Nephron progenitor cell (in vitro differentiated cells): Measurements from ENCODE around the gene TIMELESS.
A peak's percentile ranks its signal among the peaks of the same experiment; 100 is the strongest.

Experiments used
- DNase-seq: peaks from one replicate; pipeline ENCODE4 v3.0.0; 2021
- H3K27ac Mint-ChIP-seq: 2 replicates; pipeline ENCODE4 v1.8.0; 2021; ENCODE audit warnings: mild to moderate bottlenecking, moderate library complexity, mixed read lengths
- H3K27me3 Mint-ChIP-seq: 2 replicates; pipeline ENCODE4 v1.8.0; 2021; ENCODE audit warnings: mild to moderate bottlenecking, low read depth, mixed read lengths; ENCODE audit not compliant: poor library complexity
- H3K36me3 Mint-ChIP-seq: 2 replicates; pipeline ENCODE4 v1.8.0; 2021; ENCODE audit warnings: low read depth, mixed read lengths
- H3K4me1 Mint-ChIP-seq: 2 replicates; pipeline ENCODE4 v1.8.0; 2021; ENCODE audit warnings: mixed read lengths
- H3K4me3 Mint-ChIP-seq: 2 replicates; pipeline ENCODE4 v1.8.0; 2021; ENCODE audit warnings: mild to moderate bottlenecking, moderate library complexity, mixed read lengths
- H3K9me3 Mint-ChIP-seq: 2 replicates; pipeline ENCODE4 v1.8.0; 2021; ENCODE audit warnings: mild to moderate bottlenecking, moderate library complexity, mixed read lengths
- CTCF ChIP-seq: fragments of 200-600 bp; sonication (generic); IDR thresholded peaks from 2 replicates; pipeline ENCODE4 v1.5.0; 2021; ENCODE audit warnings: antibody characterized with exemption

Gene TIMELESS

GRCh38 chr12:56468216-56469006 is 19.2 kb upstream of the TIMELESS start, which contains the start of gene SPRYD4:
Gene SPRYD4 (plus strand): TSS chr12:56468578. CDS start chr12:56468592, 14 bp downstream.
- H3K9me3 Mint-ChIP-seq: no peaks in the 10 kb centered on the region
- no peak for TF ChIP-seq CTCF
- peak within 1 kb of the TSS; percentile 95 for H3K27ac Mint-ChIP-seq
- H3K27me3 Mint-ChIP-seq: peaks cover 8% of the 10 kb centered on the region
- peak within 1 kb of the TSS; percentile 99 for H3K4me3 Mint-ChIP-seq
- H3K36me3 Mint-ChIP-seq: peaks cover 10% of the 10 kb centered on the region
- DNase-seq: peak; percentile 88
- H3K4me1 Mint-ChIP-seq: peaks cover 29% of the 10 kb centered on the region

GRCh38 chr12:56462565-56462964 is 13.3 kb upstream of the TIMELESS start:
- Mint-ChIP-seq H3K4me3 (no peak overlapping the region), H3K4me1 (peaks cover 19% of the 10 kb centered on the region), H3K27ac (no peak overlapping the region), H3K27me3 (peaks cover 5% of the 10 kb centered on the region), H3K9me3 (no peaks in the 10 kb centered on the region), H3K36me3 (no peaks in the 10 kb centered on the region)
- DNase-seq: no peak
- no peak for TF ChIP-seq CTCF

GRCh38 chr12:56461235-56462159 is 12.3 kb upstream of the TIMELESS start:
- Mint-ChIP-seq H3K9me3 (no peaks in the 10 kb centered on the region), H3K36me3 (no peaks in the 10 kb centered on the region), H3K4me1 (peaks cover 19% of the 10 kb centered on the region), H3K4me3 (no peak overlapping the region), H3K27ac (peak overlapping the region; percentile 57), H3K27me3 (peaks cover 5% of the 10 kb centered on the region)
- DNase-seq: no peak
- no peak for TF ChIP-seq CTCF

DNA sequence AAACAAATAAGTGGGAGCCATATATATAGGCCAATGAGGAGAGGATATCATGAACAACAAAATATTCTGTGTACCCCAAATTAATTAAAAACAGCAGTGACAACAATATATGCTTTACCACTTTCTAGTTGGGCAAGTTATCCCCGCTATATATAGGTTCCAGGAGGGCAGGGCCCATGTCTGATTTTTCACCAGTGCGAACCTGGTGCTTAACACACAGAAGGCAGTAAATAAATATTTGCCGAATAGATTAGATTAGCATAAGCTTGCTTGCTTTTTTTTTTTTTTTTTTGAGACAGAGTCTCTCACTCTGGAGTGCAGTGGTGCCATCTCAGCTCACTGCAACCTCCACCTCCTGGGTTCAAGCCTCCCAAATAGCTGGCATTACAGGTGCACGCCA is 8.6 kb upstream of the TIMELESS start:
- Mint-ChIP-seq H3K36me3 (no peaks in the 10 kb centered on the region), H3K4me3 (no peak overlapping the region), H3K27me3 (peaks cover 20% of the 10 kb centered on the region), H3K9me3 (no peaks in the 10 kb centered on the region), H3K4me1 (peaks cover 13% of the 10 kb centered on the region), H3K27ac (no peak overlapping the region)
- TF ChIP-seq CTCF: no peak
- no peak for DNase-seq

DNA sequence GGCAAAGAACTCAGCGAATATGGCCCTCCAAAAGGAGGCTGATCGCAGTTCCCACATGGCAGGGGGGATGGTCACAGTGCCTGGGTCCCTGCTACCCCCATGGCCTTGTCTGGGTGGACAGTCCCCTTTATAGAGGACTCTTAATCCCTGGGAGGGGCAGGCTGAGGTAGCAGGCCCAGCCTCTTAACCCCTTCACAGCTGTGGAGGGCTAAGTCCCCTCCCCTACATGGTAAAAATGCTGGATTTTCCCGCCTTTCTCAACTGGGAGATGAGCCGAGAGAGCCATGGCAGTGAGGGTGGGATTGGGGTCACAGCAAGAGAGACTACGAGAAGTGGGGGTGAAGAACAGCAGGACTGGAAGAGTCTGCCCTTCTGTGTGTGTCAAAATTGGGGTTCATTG is 5.3 kb upstream of the TIMELESS start, which contains the start of gene MIP:
TSS of gene MIP (minus strand) at position 101 of the 400 bp plus-strand sequence. CDS start at position 57, 44 bp downstream.
- Mint-ChIP-seq H3K9me3 (no peaks in the 10 kb centered on the region), H3K4me1 (peaks cover 15% of the 10 kb centered on the region), H3K27ac (no peak within 1 kb of the TSS), H3K36me3 (no peaks in the 10 kb centered on the region), H3K4me3 (no peak within 1 kb of the TSS), H3K27me3 (peaks cover 20% of the 10 kb centered on the region)
- TF ChIP-seq CTCF: no peak
- DNase-seq: no peak
